B cell (primary cell): Measurements from ENCODE around the gene SLC43A2. TPM values are rescaled to one million over a fixed set of nuclear protein-coding genes. Genes with fewer than 3 reads are reported as not detected.
A peak's percentile ranks its signal among the peaks of the same experiment; 100 is the strongest.

Source experiments
- ATAC-seq: fragments of 200-7000 bp; cut with Tn5 transposase; one replicate; pipeline ENCODE4 v1.10.0; 2021; ENCODE audit warnings: low read depth, mild to moderate bottlenecking, moderate number of reproducible peaks, moderate library complexity
- CTCF ChIA-PET: fragments of 350-600 bp; sonication (Branson Sonifier 250); formaldehyde crosslinking; loops from one replicate; lab custom pipeline; 2021; ENCODE audit warnings: antibody characterized with exemption, inconsistent platforms; lab: Charles Lee
- POLR2A ChIA-PET: fragments of 350-600 bp; sonication (Branson Sonifier 250); formaldehyde crosslinking; loops from one replicate; lab custom pipeline; 2021; ENCODE audit warnings: antibody characterized with exemption; lab: Charles Lee
- DNase-seq: peaks from one replicate; pipeline ENCODE4 v3.0.0; 2013
- H2AFZ ChIP-seq: 2 replicates; pipeline ENCODE4 v1.6.1; 2012; ENCODE audit warnings: mild to moderate bottlenecking, low read depth, low read length; ENCODE audit not compliant: insufficient read depth, poor library complexity, severe bottlenecking
- H3K27ac ChIP-seq, 2 donors: 1 replicate in 1 of 2; 2 replicates in 1 of 2; pipeline ENCODE4 v1.5.1; 2012 to 2013; ENCODE audit warnings: low read length in 2 of 2, mild to moderate bottlenecking in 2 of 2, moderate library complexity in 1 of 2
- H3K27me3 ChIP-seq, 4 experiments: fragments of 200-600 bp in 1 of 4; sonication (generic) in 1 of 4; replicated peaks in 1 of 4; 1 replicate in 2 of 4; 2 replicates in 2 of 4; pipeline versions ENCODE4 v1.6.1 to v1.7.0; 2013 to 2016; ENCODE audit warnings: low read length in 3 of 4, mild to moderate bottlenecking in 2 of 4, mixed read lengths in 1 of 4, moderate library complexity in 1 of 4; ENCODE audit not compliant: insufficient read depth in 4 of 4, control insufficient read depth in 3 of 4; ENCODE audit errors: control extremely low read depth in 1 of 4
- H3K36me3 ChIP-seq, 2 experiments: replicated peaks in 1 of 2; 1 replicate in 1 of 2; 2 replicates in 1 of 2; pipeline versions ENCODE4 v1.6.1 to v1.7.1; 2013; ENCODE audit warnings: low read length in 1 of 2; ENCODE audit not compliant: insufficient read depth in 2 of 2, control insufficient read depth in 1 of 2; ENCODE audit errors: control extremely low read depth in 1 of 2, extremely low read depth in 1 of 2
- H3K4me1 ChIP-seq, 2 donors: fragments of 200-600 bp in 1 of 2; sonication (generic) in 1 of 2; 1 replicate in 1 of 2; 2 replicates in 1 of 2; pipeline versions ENCODE4 v1.5.1 to v1.6.1; 2013 to 2017; ENCODE audit warnings: low read length in 2 of 2; ENCODE audit not compliant: control insufficient read depth in 2 of 2, insufficient read depth in 2 of 2
- H3K4me2 ChIP-seq: replicated peaks from 2 replicates; pipeline ENCODE3; 2012; ENCODE audit warnings: mild to moderate bottlenecking, low read depth, low read length; ENCODE audit not compliant: poor library complexity, severe bottlenecking
- H3K4me3 ChIP-seq, 5 experiments: fragments of 200-600 bp in 1 of 5; sonication (generic) in 1 of 5; 1 replicate in 3 of 5; 2 replicates in 2 of 5; pipeline versions ENCODE4 v1.5.1 to v1.7.0; 2011 to 2016; ENCODE audit warnings: low read length in 4 of 5, mild to moderate bottlenecking in 4 of 5, low read depth in 2 of 5, control low read depth in 1 of 5, moderate library complexity in 1 of 5; ENCODE audit not compliant: insufficient read depth in 1 of 5; ENCODE audit errors: control extremely low read depth in 1 of 5, extremely low read depth in 1 of 5
- H3K79me2 ChIP-seq: fragments of 200-600 bp; sonication (generic); one replicate; pipeline ENCODE4 v1.6.0; 2016; ENCODE audit warnings: low read length; ENCODE audit not compliant: control insufficient read depth, insufficient read depth
- H3K9ac ChIP-seq: fragments of 200-600 bp; sonication (generic); 2 replicates; pipeline ENCODE4 v1.6.1; 2017; ENCODE audit warnings: mild to moderate bottlenecking, low read length, moderate library complexity
- H3K9me3 ChIP-seq, 3 donors: one replicate each; pipeline versions ENCODE4 v1.6.1 to v1.7.1; 2013; ENCODE audit warnings: low read length in 2 of 3; ENCODE audit not compliant: control insufficient read depth in 2 of 3, insufficient read depth in 1 of 3; ENCODE audit errors: control extremely low read depth in 1 of 3
- H4K20me1 ChIP-seq: 2 replicates; pipeline ENCODE4 v1.6.0; 2012; ENCODE audit warnings: mild to moderate bottlenecking, low read length; ENCODE audit not compliant: insufficient read depth, control insufficient read depth, poor library complexity, severe bottlenecking
- H3K27ac Mint-ChIP-seq: one replicate; pipeline ENCODE4 v1.8.0; 2021; ENCODE audit warnings: mixed read lengths
- H3K27me3 Mint-ChIP-seq: one replicate; pipeline ENCODE4 v1.8.0; 2021; ENCODE audit warnings: mixed read lengths
- H3K4me1 Mint-ChIP-seq: one replicate; pipeline ENCODE4 v1.8.0; 2021; ENCODE audit warnings: mixed read lengths
- H3K4me3 Mint-ChIP-seq: one replicate; pipeline ENCODE4 v1.8.0; 2021; ENCODE audit warnings: mixed read lengths
- H3K9me3 Mint-ChIP-seq: one replicate; pipeline ENCODE4 v1.8.0; 2022; ENCODE audit warnings: mixed read lengths; ENCODE audit not compliant: insufficient read depth
- EZH2 ChIP-seq: IDR thresholded peaks from 2 replicates; pipeline ENCODE4 v1.6.1; 2012; ENCODE audit warnings: borderline replicate concordance, low read depth, mild to moderate bottlenecking, moderate library complexity, low read length; ENCODE audit not compliant: insufficient read depth, poor library complexity, severe bottlenecking
- WGBS: methylation state at CpG from one replicate; pipeline ENCODE4 v1.1.5; 2013; ENCODE audit warnings: missing lambda C conversion rate; ENCODE audit not compliant: insufficient coverage; 5-methylcytosine and 5-hydroxymethylcytosine counted together
- intact Hi-C: fragments of 100-400 bp; cut with micrococcal nuclease; formaldehyde crosslinking; loops from one replicate; pipeline ENCODE4 v1.10.0; 2022
- polyA plus RNA-seq: library from polyadenylated mRNA; depleted of rRNA; stranded (reverse); fragments of >200 nt; gene quantifications from 2 replicates; pipeline ENCODE4 v1.2.3, GENCODE V29; 2012
- total RNA-seq, 2 donors: library from RNA; stranded (reverse); fragments of 120-200 nt in 1 of 2; gene quantifications; 1 replicate in 1 of 2; 2 replicates in 1 of 2; pipeline versions ENCODE4 v1.2.3 to v1.2.4, GENCODE V29; 2013 to 2022
- TF ChIP-seq, protein P1 (sequence below): fragments of 200-600 bp; IDR thresholded peaks from one replicate; pipeline ENCODE4 v1.8.0; 2022; ENCODE audit warnings: antibody characterized with exemption, mild to moderate bottlenecking

Gene SLC43A2
- total and polyA plus RNA-seq, 2 donors (not counting 1 experiment from before 2014, with no cell fraction given): 26.2 to 204 TPM

DNA sequence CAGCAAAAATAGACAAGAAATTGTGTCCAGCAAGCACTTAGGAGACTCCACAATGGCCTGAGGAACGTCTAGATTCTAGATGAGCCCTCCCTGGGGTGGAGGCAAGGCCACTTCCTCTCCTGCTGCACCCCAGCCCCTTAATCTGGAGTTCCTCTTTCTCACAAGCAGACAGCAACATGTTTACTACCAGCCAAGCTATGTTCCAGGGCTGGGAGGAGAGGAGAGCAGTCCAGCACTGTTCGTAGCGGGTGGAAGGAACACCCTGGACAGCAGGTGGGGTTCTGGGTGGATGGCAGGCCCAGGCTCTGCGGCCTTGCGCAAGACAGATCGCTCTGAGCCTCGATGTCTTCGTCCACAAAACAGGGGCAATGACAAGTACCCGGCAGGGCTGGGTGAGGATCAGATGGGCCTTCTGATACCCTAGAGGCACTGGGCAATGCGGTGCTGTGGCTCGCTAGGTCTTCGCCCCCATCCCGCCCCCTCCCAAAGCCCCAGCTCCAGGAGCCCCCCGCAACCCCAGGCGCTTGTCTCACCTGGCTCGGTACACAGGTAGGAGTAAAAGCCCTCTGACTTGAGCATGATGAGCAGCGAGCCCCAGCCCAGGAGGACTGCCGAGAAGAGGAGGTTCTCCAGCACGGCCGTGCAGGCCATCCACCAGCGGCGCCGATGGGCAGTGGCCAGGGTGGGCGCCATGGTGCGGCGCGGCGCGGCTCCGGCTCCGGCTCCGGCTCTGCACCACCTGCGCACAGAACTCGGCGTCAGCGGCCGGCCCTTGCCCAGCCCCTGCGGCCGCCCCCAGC lies 1.3 kb downstream of the SLC43A2 start:
- peaks cover 0 to 7% (median 0%) of the 10 kb centered on the region in 3 donors for H3K9me3 ChIP-seq
- H3K27me3 ChIP-seq: no peaks in the 10 kb centered on the region
- peaks cover 50% of the 10 kb centered on the region for H3K79me2 ChIP-seq
- peak overlapping the region; percentile 59 to 97 (median 92) for H3K4me3 ChIP-seq
- DNase-seq (peak; percentile 81), ATAC-seq (peak; percentile 21)
- TF ChIP-seq, protein P1, sequence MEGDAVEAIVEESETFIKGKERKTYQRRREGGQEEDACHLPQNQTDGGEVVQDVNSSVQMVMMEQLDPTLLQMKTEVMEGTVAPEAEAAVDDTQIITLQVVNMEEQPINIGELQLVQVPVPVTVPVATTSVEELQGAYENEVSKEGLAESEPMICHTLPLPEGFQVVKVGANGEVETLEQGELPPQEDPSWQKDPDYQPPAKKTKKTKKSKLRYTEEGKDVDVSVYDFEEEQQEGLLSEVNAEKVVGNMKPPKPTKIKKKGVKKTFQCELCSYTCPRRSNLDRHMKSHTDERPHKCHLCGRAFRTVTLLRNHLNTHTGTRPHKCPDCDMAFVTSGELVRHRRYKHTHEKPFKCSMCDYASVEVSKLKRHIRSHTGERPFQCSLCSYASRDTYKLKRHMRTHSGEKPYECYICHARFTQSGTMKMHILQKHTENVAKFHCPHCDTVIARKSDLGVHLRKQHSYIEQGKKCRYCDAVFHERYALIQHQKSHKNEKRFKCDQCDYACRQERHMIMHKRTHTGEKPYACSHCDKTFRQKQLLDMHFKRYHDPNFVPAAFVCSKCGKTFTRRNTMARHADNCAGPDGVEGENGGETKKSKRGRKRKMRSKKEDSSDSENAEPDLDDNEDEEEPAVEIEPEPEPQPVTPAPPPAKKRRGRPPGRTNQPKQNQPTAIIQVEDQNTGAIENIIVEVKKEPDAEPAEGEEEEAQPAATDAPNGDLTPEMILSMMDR: no peak
- TF ChIP-seq EZH2: no peak
- Mint-ChIP-seq H3K27ac (peak overlapping the region; percentile 97), H3K27me3 (no peaks in the 10 kb centered on the region), H3K9me3 (no peaks in the 10 kb centered on the region), H3K4me1 (peaks cover 49% of the 10 kb centered on the region), H3K4me3 (peak overlapping the region; percentile 94)
- H3K9ac ChIP-seq: peak overlapping the region; percentile 87
- peaks cover 0 to 22% of the 10 kb centered on the region in 2 experiments for H3K36me3 ChIP-seq
- H3K27ac ChIP-seq: peak overlapping the region; percentile 73 to 94
- CTCF ChIA-PET: interaction anchor here (0.6 to 10.4 kb wide), 8 partner anchors 12 to 65 kb away, joined by 3 to 326 read pairs (median 6); partner anchors contain the start of genes PITPNA, RILP and SCARF1
- H3K4me1 ChIP-seq: peaks cover 49 to 57% of the 10 kb centered on the region in 2 donors
- intact Hi-C loops: loop anchor here (5.0 kb wide), 1 partner anchor 775 kb away; the partner anchor contains the start of gene MNT
- H2AFZ ChIP-seq: peak overlapping the region; percentile 62
- under 1% methylated on average over 35 of the region's 39 CpGs for WGBS
- no peaks in the 10 kb centered on the region for H4K20me1 ChIP-seq
- peak overlapping the region; percentile 100 for H3K4me2 ChIP-seq
- POLR2A ChIA-PET: interaction anchor here (0.5 to 7.3 kb wide), 24 partner anchors 9 to 223 kb away, joined by 3 to 127 read pairs (median 4); partner anchors contain the start of genes INPP5K, PITPNA and RILP
